IMR-90 (cell line): ENCODE data around the gene EIF2AK2. TPM values are rescaled to one million over a fixed set of nuclear protein-coding genes. Genes with fewer than 3 reads are reported as not detected.

Experiments used
- ATAC-seq: fragments of 200-7000 bp; cut with Tn5 transposase; 2 replicates; pipeline ENCODE4 v1.9.1; 2020; ENCODE audit warnings: low read depth, mild to moderate bottlenecking, moderate library complexity
- BruUV-seq: library from RNA; stranded (reverse); fragments of 400-500 nt; replicated peaks from 2 replicates; lab custom pipeline; 2021; lab: Mats Ljungman, UMichigan
- CTCF ChIA-PET: fragments of 300-600 bp; formaldehyde crosslinking; extraction: SDS; loops from one replicate; lab custom pipeline; 2021; ENCODE audit warnings: antibody characterized with exemption; lab: Yijun Ruan, JAX
- POLR2A ChIA-PET: fragments of 300-600 bp; sonication (Branson Sonifier 250); formaldehyde crosslinking; loops from one replicate; lab custom pipeline; 2022; ENCODE audit warnings: antibody characterized with exemption; ENCODE audit not compliant: unreplicated experiment; lab: Charles Lee
- DNase-seq: peaks from one replicate; pipeline ENCODE4 v3.0.0; 2013
- H2AFZ ChIP-seq: replicated peaks from 2 replicates; pipeline ENCODE3; 2013; ENCODE audit warnings: low read length, mild to moderate bottlenecking; ENCODE audit not compliant: poor library complexity
- H2AK5ac ChIP-seq: 2 replicates; pipeline ENCODE4 v1.6.1; 2013; ENCODE audit warnings: low read depth, low read length, inconsistent platforms
- H2AK9ac ChIP-seq: replicated peaks from 2 replicates; pipeline ENCODE3; 2013; ENCODE audit warnings: mild to moderate bottlenecking, low read depth, low read length, moderate library complexity; ENCODE audit not compliant: poor library complexity
- H2BK120ac ChIP-seq: 2 replicates; pipeline ENCODE4 v1.6.1; 2013; ENCODE audit warnings: low read depth, low read length, inconsistent platforms
- H2BK15ac ChIP-seq: 3 replicates; pipeline ENCODE4 v1.6.1; 2013; ENCODE audit warnings: low read depth, low read length, inconsistent platforms
- H2BK20ac ChIP-seq: 2 replicates; pipeline ENCODE4 v1.6.1; 2013; ENCODE audit warnings: low read depth, mild to moderate bottlenecking, inconsistent platforms, low read length, moderate library complexity
- H2BK5ac ChIP-seq: 2 replicates; pipeline ENCODE4 v1.6.1; 2013; ENCODE audit warnings: mild to moderate bottlenecking, low read depth, low read length, inconsistent platforms; ENCODE audit not compliant: poor library complexity, severe bottlenecking
- H3K14ac ChIP-seq: replicated peaks from 2 replicates; pipeline ENCODE4 v1.6.1; 2013; ENCODE audit warnings: low read depth, low read length, inconsistent platforms
- H3K18ac ChIP-seq: 2 replicates; pipeline ENCODE4 v1.6.1; 2013; ENCODE audit warnings: low read depth, low read length, control low read depth
- H3K23ac ChIP-seq: 2 replicates; pipeline ENCODE4 v1.6.1; 2013; ENCODE audit warnings: low read depth, low read length, inconsistent platforms
- H3K27ac ChIP-seq: 2 replicates; pipeline ENCODE4 v1.5.1; 2013; ENCODE audit warnings: mild to moderate bottlenecking, control low read depth, low read length; ENCODE audit not compliant: insufficient read depth
- H3K27me3 ChIP-seq: 2 replicates; pipeline ENCODE4 v1.6.1; 2013; ENCODE audit warnings: low read length; ENCODE audit not compliant: control insufficient read depth, insufficient read depth
- H3K36me3 ChIP-seq: 2 replicates; pipeline ENCODE4 v1.6.1; 2013; ENCODE audit warnings: low read length, mixed read lengths; ENCODE audit not compliant: control insufficient read depth, insufficient read depth
- H3K4ac ChIP-seq: 2 replicates; pipeline ENCODE4 v1.6.1; 2013; ENCODE audit warnings: low read depth, low read length, inconsistent platforms
- H3K4me1 ChIP-seq: 2 replicates; pipeline ENCODE4 v1.6.1; 2013; ENCODE audit warnings: low read length, mixed read lengths; ENCODE audit not compliant: control insufficient read depth, insufficient read depth
- H3K4me2 ChIP-seq: 2 replicates; pipeline ENCODE4 v1.6.1; 2013; ENCODE audit warnings: low read depth, mild to moderate bottlenecking, control low read depth, low read length, moderate library complexity
- H3K4me3 ChIP-seq: 2 replicates; pipeline ENCODE4 v1.5.1; 2013; ENCODE audit warnings: low read depth, mild to moderate bottlenecking, control low read depth, low read length, moderate library complexity; ENCODE audit not compliant: insufficient read depth
- H3K56ac ChIP-seq: 2 replicates; pipeline ENCODE4 v1.6.1; 2013; ENCODE audit warnings: low read length, inconsistent platforms; ENCODE audit not compliant: insufficient read depth; ENCODE audit errors: extremely low read depth
- H3K79me1 ChIP-seq, 2 experiments: 2 replicates each; pipeline ENCODE4 v1.6.1; 2013; ENCODE audit warnings: low read length in 2 of 2, inconsistent platforms in 1 of 2, low read depth in 1 of 2
- H3K9ac ChIP-seq: 2 replicates; pipeline ENCODE4 v1.6.1; 2013; ENCODE audit warnings: low read depth, low read length, control low read depth
- H3K9me1 ChIP-seq: 2 replicates; pipeline ENCODE4 v1.6.1; 2013; ENCODE audit warnings: low read length, inconsistent platforms; ENCODE audit not compliant: insufficient read depth
- H3K9me3 ChIP-seq: 2 replicates; pipeline ENCODE4 v1.6.1; 2013; ENCODE audit warnings: low read length; ENCODE audit not compliant: control insufficient read depth, insufficient read depth
- H4K20me1 ChIP-seq: 2 replicates; pipeline ENCODE4 v1.6.1; 2013; ENCODE audit warnings: low read length, inconsistent platforms; ENCODE audit not compliant: insufficient read depth
- H4K5ac ChIP-seq: 2 replicates; pipeline ENCODE4 v1.6.1; 2013; ENCODE audit warnings: mild to moderate bottlenecking, low read depth, low read length, control low read depth
- H4K8ac ChIP-seq, 2 experiments: 2 replicates each; pipeline ENCODE4 v1.6.1; 2013; ENCODE audit warnings: low read depth in 2 of 2, low read length in 2 of 2, control low read depth in 1 of 2, inconsistent platforms in 1 of 2
- H4K91ac ChIP-seq: 2 replicates; pipeline ENCODE4 v1.6.1; 2013; ENCODE audit warnings: low read depth, low read length, inconsistent platforms; ENCODE audit not compliant: insufficient read depth
- BHLHE40 ChIP-seq: fragments of 150-350 bp; IDR thresholded peaks from 2 replicates; pipeline ENCODE4 v1.6.1; 2016; ENCODE audit warnings: mild to moderate bottlenecking, low read depth, low read length
- MAFK ChIP-seq: IDR thresholded peaks from 2 replicates; pipeline ENCODE4 v1.6.1; 2012; ENCODE audit warnings: low read depth, low read length, improper control_type of control experiment
- MAZ ChIP-seq: IDR thresholded peaks from 2 replicates; pipeline ENCODE4 v1.6.1; 2012; ENCODE audit warnings: low read depth, mild to moderate bottlenecking, low read length, improper control_type of control experiment, moderate library complexity, borderline replicate concordance
- MXI1 ChIP-seq: IDR thresholded peaks from 2 replicates; pipeline ENCODE4 v1.6.1; 2012; ENCODE audit warnings: low read depth, mild to moderate bottlenecking, low read length, moderate library complexity, borderline replicate concordance
- POLR2A ChIP-seq: IDR thresholded peaks from 2 replicates; pipeline ENCODE4 v1.6.1; 2012; ENCODE audit warnings: mild to moderate bottlenecking, low read depth, low read length
- SMC3 ChIP-seq: fragments of 150-350 bp; IDR thresholded peaks from 2 replicates; pipeline ENCODE4 v1.6.1; 2016; ENCODE audit warnings: low read depth, mild to moderate bottlenecking, antibody characterized with exemption, low read length, moderate library complexity
- USF2 ChIP-seq: fragments of 150-350 bp; IDR thresholded peaks from 2 replicates; pipeline ENCODE4 v1.6.1; 2017; ENCODE audit warnings: mild to moderate bottlenecking, antibody characterized with exemption, low read length, low read depth
- WGBS, 2 experiments: methylation state at CpG; one replicate each; pipeline versions ENCODE4 v1.1.5 to v1.1.7; 2013; ENCODE audit warnings: missing lambda C conversion rate in 2 of 2; ENCODE audit not compliant: insufficient read length in 1 of 2; ENCODE audit errors: extremely low coverage in 2 of 2; 5-methylcytosine and 5-hydroxymethylcytosine counted together
- dilution Hi-C: fragments of 300-500 bp; cut with HindIII; formaldehyde crosslinking; loops from one replicate; pipeline ENCODE4 v1.14.3; 2018; ENCODE audit warnings: low sequenced_read_pairs; ENCODE audit not compliant: unreplicated experiment
- in situ Hi-C: fragments of 300-500 bp; cut with MboI; formaldehyde crosslinking; loops from 3 replicates; pipeline ENCODE4 v1.14.3; 2019; ENCODE audit warnings: low sequenced_read_pairs, inconsistent platforms, mixed read lengths
- intact Hi-C: fragments of 100-400 bp; cut with micrococcal nuclease; formaldehyde crosslinking; loops from 2 replicates; pipeline ENCODE4 v1.10.0; 2022
- polyA plus RNA-seq, 3 experiments: library from polyadenylated mRNA; depleted of rRNA; stranded (reverse); fragments of >200 nt; gene quantifications; 2 replicates each; pipeline ENCODE4 v1.2.3, GENCODE V29; 2012; ENCODE audit warnings: low replicate concordance in 1 of 3
- total RNA-seq: library from RNA; depleted of rRNA; stranded (reverse); fragments of >200 nt; gene quantifications from 2 replicates; pipeline ENCODE4 v1.2.3, GENCODE V29; 2012

Gene EIF2AK2
- total and polyA plus RNA-seq, 2 of the 4 experiments (the other 2 are of a cell fraction): 10.2 to 16.8 TPM

GRCh38 chr2:37153224-37153623 is 3.6 kb downstream of the EIF2AK2 start:
- no peak overlapping the region for H2BK5ac ChIP-seq
- no peaks in the 10 kb centered on the region for H3K27me3 ChIP-seq
- in situ Hi-C loops: loop anchor here (25.0 kb wide), 1 partner anchor 734 kb away; no protein-coding TSS in a partner anchor
- H2BK20ac ChIP-seq: no peak overlapping the region
- H4K5ac ChIP-seq: no peak overlapping the region
- WGBS, 2 experiments: no CpG with 5 or more reads among the region's 5 CpGs
- CTCF ChIA-PET: no interaction called here
- no peak overlapping the region for H3K23ac ChIP-seq
- peaks cover 3% of the 10 kb centered on the region; the same call in 1 of the 2 replicates for H4K20me1 ChIP-seq
- TF ChIP-seq MXI1 (no peak), USF2 (no peak), MAZ (no peak), MAFK (no peak), BHLHE40 (no peak), POLR2A (no peak), SMC3 (no peak)
- no peaks in the 10 kb centered on the region for H3K9me1 ChIP-seq
- H2BK15ac ChIP-seq: no peak overlapping the region
- H3K4me1 ChIP-seq: peaks cover 5% of the 10 kb centered on the region; the same call in 1 of the 2 replicates
- H3K56ac ChIP-seq: no peak overlapping the region
- H3K4me3 ChIP-seq: no peak overlapping the region
- no TSS peak for BruUV-seq
- H3K4ac ChIP-seq: no peak overlapping the region
- POLR2A ChIA-PET: no interaction called here
- no peak overlapping the region for H2AFZ ChIP-seq
- no peak overlapping the region for H4K91ac ChIP-seq
- no peaks in the 10 kb centered on the region for H3K9me3 ChIP-seq
- intact Hi-C loops: no loop called here
- peaks cover 25 to 56% of the 10 kb centered on the region in 2 experiments for H3K79me1 ChIP-seq
- no peak overlapping the region for H3K9ac ChIP-seq
- H3K27ac ChIP-seq: no peak overlapping the region
- dilution Hi-C loops: no loop called here
- no peak overlapping the region for H3K4me2 ChIP-seq
- no peak overlapping the region for H2BK120ac ChIP-seq
- H3K18ac ChIP-seq: no peak overlapping the region
- no peak overlapping the region for H4K8ac ChIP-seq
- no peak overlapping the region for H2AK5ac ChIP-seq
- ATAC-seq (no peak), DNase-seq (no peak)
- H2AK9ac ChIP-seq: no peak overlapping the region
- peaks cover 6% of the 10 kb centered on the region for H3K36me3 ChIP-seq
- no peak overlapping the region for H3K14ac ChIP-seq
